Neural cell (in vitro differentiated cells): ENCODE results near the gene EYS. TPM values are rescaled to one million over a fixed set of nuclear protein-coding genes. Genes with fewer than 3 reads are reported as not detected.

ENCODE experiments used
- H2AFZ ChIP-seq: fragments of 200-600, 300-800 bp; sonication (generic), shearing (Covaris generic); 2 replicates; pipeline ENCODE4 v1.6.0; 2014; ENCODE audit warnings: low read depth, mild to moderate bottlenecking, antibody characterized with exemption, low read length, moderate library complexity
- H3F3A ChIP-seq: fragments of 200-600 bp; shearing (Covaris generic); 2 replicates; pipeline ENCODE4 v1.6.1; 2016; ENCODE audit warnings: mild to moderate bottlenecking, moderate library complexity, mixed read lengths, antibody characterized with exemption, low read length; ENCODE audit not compliant: insufficient read depth, poor library complexity, severe bottlenecking
- H3K27ac ChIP-seq: fragments of 200-600, 300-800 bp; sonication (generic), shearing (Covaris generic); 2 replicates; pipeline ENCODE4 v1.5.1; 2014; ENCODE audit warnings: mild to moderate bottlenecking, low read length, moderate library complexity
- H3K27me3 ChIP-seq: fragments of 300-800, 200-600 bp; sonication (generic), shearing (Covaris generic); 2 replicates; pipeline ENCODE4 v1.6.0; 2014; ENCODE audit warnings: mild to moderate bottlenecking, low read depth, low read length, moderate library complexity; ENCODE audit not compliant: insufficient read depth
- H3K36me3 ChIP-seq: fragments of 300-800, 200-600 bp; sonication (generic), shearing (Covaris generic); 2 replicates; pipeline ENCODE4 v1.5.1; 2014; ENCODE audit warnings: mild to moderate bottlenecking, antibody characterized with exemption, low read length, moderate library complexity; ENCODE audit not compliant: insufficient read depth
- H3K4me2 ChIP-seq: fragments of 300-800, 200-600 bp; sonication (generic), shearing (Covaris generic); 2 replicates; pipeline ENCODE4 v1.6.0; 2014; ENCODE audit warnings: mild to moderate bottlenecking, low read length
- H3K4me3 ChIP-seq: fragments of 300-800, 200-600 bp; sonication (generic), shearing (Covaris generic); 2 replicates; pipeline ENCODE4 v1.5.1; 2014; ENCODE audit warnings: mild to moderate bottlenecking, low read length, moderate library complexity
- H3K79me2 ChIP-seq: fragments of 200-600 bp; shearing (Covaris generic); replicated peaks from 2 replicates; pipeline ENCODE4 v1.6.0; 2014; ENCODE audit warnings: mild to moderate bottlenecking, low read length, moderate library complexity; ENCODE audit not compliant: insufficient read depth
- H3K9ac ChIP-seq: fragments of 300-800, 200-600 bp; sonication (generic), shearing (Covaris generic); 2 replicates; pipeline ENCODE4 v1.6.1; 2016; ENCODE audit warnings: mild to moderate bottlenecking, low read length, mixed read lengths
- H3K9me2 ChIP-seq: fragments of 200-600 bp; shearing (Covaris generic); 2 replicates; pipeline ENCODE4 v1.6.1; 2016; ENCODE audit warnings: mild to moderate bottlenecking, low read length, mixed read lengths; ENCODE audit not compliant: insufficient read depth
- H3K9me3 ChIP-seq: fragments of 200-600, 300-800 bp; sonication (generic), shearing (Covaris generic); 2 replicates; pipeline ENCODE4 v1.6.1; 2016; ENCODE audit warnings: mild to moderate bottlenecking, mixed run types, low read length, moderate library complexity, mixed read lengths
- H4K20me1 ChIP-seq: fragments of 200-600 bp; shearing (Covaris generic); 2 replicates; pipeline ENCODE4 v1.6.1; 2016; ENCODE audit warnings: mild to moderate bottlenecking, mixed run types; ENCODE audit not compliant: insufficient read depth
- CTCF ChIP-seq: fragments of 450-650 bp; IDR thresholded peaks from 2 replicates; pipeline ENCODE4 v1.5.1; 2014; ENCODE audit warnings: antibody characterized with exemption, mild to moderate bottlenecking, moderate library complexity; ENCODE audit not compliant: poor library complexity, severe bottlenecking
- EP300 ChIP-seq: fragments of 450-650 bp; conservative IDR thresholded peaks from 2 replicates; pipeline ENCODE4 v1.6.1; 2014; ENCODE audit warnings: antibody characterized with exemption, mild to moderate bottlenecking, moderate library complexity; ENCODE audit not compliant: poor library complexity, severe bottlenecking
- EZH2 ChIP-seq: fragments of 200-600, 300-800 bp; shearing (Covaris generic), sonication (generic); IDR thresholded peaks from 2 replicates; pipeline ENCODE4 v1.6.1; 2014; ENCODE audit warnings: antibody characterized with exemption, low read length, borderline replicate concordance, mild to moderate bottlenecking; ENCODE audit not compliant: insufficient read depth, poor library complexity, severe bottlenecking
- MXI1 ChIP-seq: fragments of 450-650 bp; conservative IDR thresholded peaks from 2 replicates; pipeline ENCODE4 v1.6.1; 2014; ENCODE audit warnings: antibody characterized with exemption, mild to moderate bottlenecking; ENCODE audit not compliant: poor library complexity, severe bottlenecking
- POLR2AphosphoS5 ChIP-seq: IDR thresholded peaks from 2 replicates; pipeline ENCODE4 v1.6.1; 2012
- REST ChIP-seq: IDR thresholded peaks from 2 replicates; pipeline ENCODE4 v1.6.1; 2012; ENCODE audit warnings: borderline replicate concordance
- SMC3 ChIP-seq: fragments of 450-650 bp; conservative IDR thresholded peaks from 2 replicates; pipeline ENCODE4 v1.6.1; 2014; ENCODE audit warnings: antibody characterized with exemption, mild to moderate bottlenecking, moderate library complexity; ENCODE audit not compliant: poor library complexity
- polyA plus RNA-seq: library from polyadenylated mRNA; depleted of rRNA; stranded (reverse); fragments of >200 nt; gene quantifications from 2 replicates; pipeline ENCODE4 v1.2.3, GENCODE V29; 2014

EYS gene
- polyA plus RNA-seq, 1 donor from 2014 or later = 0.38 TPM

GRCh38 chr6:63929111-63929510 lies 1777.9 kb downstream of the EYS start:
- H3K9me2 ChIP-seq = no peaks in the 10 kb centered on the region
- H3F3A ChIP-seq = no peaks in the 10 kb centered on the region
- no peaks in the 10 kb centered on the region for H3K27me3 ChIP-seq
- no peak overlapping the region for H3K4me3 ChIP-seq
- H2AFZ ChIP-seq = peak overlapping the region; percentile 3
- no peak overlapping the region for H3K9ac ChIP-seq
- TF ChIP-seq SMC3 (no peak), EP300 (no peak), EZH2 (no peak), MXI1 (no peak), REST (no peak), CTCF (no peak)
- no peaks in the 10 kb centered on the region for H3K36me3 ChIP-seq
- no peak overlapping the region for H3K4me2 ChIP-seq
- H3K27ac ChIP-seq = peak overlapping the region; percentile 24
- no peaks in the 10 kb centered on the region for H3K9me3 ChIP-seq
- H4K20me1 ChIP-seq = no peaks in the 10 kb centered on the region
- H3K79me2 ChIP-seq = no peaks in the 10 kb centered on the region

- H3K27ac ChIP-seq = peak overlapping the region; percentile 5
- TF ChIP-seq REST (peak; percentile 58), POLR2AphosphoS5 (peak; percentile 37), EZH2 (no peak), EP300 (no peak)
- no peak overlapping the region for H3K4me2 ChIP-seq
Measured at GRCh38 chr6:63928613-63929012, 1778.4 kb downstream of the EYS start.

More at GRCh38 chr6:63928613-63929012, 1778.4 kb downstream of the EYS start:
- H3K27me3 ChIP-seq = no peaks in the 10 kb centered on the region
- no peak overlapping the region for H3K4me3 ChIP-seq
- H3K9me2 ChIP-seq = no peaks in the 10 kb centered on the region
- H3F3A ChIP-seq = no peaks in the 10 kb centered on the region
- no peaks in the 10 kb centered on the region for H3K9me3 ChIP-seq
- no peak overlapping the region for H2AFZ ChIP-seq
- H4K20me1 ChIP-seq = no peaks in the 10 kb centered on the region
- H3K9ac ChIP-seq = no peak overlapping the region
- no peaks in the 10 kb centered on the region for H3K36me3 ChIP-seq
- H3K79me2 ChIP-seq = no peaks in the 10 kb centered on the region
